ENCODE measurements around the gene FRYL. TPM values are rescaled to one million over a fixed set of nuclear protein-coding genes. Genes with fewer than 3 reads are reported as not detected.

Gene FRYL
- total and polyA plus RNA-seq, 2 of the 13 experiments (the other 11 are each of a cell fraction or from before 2014, with no cell fraction given): 9.7 to 19.6 TPM

DNA sequence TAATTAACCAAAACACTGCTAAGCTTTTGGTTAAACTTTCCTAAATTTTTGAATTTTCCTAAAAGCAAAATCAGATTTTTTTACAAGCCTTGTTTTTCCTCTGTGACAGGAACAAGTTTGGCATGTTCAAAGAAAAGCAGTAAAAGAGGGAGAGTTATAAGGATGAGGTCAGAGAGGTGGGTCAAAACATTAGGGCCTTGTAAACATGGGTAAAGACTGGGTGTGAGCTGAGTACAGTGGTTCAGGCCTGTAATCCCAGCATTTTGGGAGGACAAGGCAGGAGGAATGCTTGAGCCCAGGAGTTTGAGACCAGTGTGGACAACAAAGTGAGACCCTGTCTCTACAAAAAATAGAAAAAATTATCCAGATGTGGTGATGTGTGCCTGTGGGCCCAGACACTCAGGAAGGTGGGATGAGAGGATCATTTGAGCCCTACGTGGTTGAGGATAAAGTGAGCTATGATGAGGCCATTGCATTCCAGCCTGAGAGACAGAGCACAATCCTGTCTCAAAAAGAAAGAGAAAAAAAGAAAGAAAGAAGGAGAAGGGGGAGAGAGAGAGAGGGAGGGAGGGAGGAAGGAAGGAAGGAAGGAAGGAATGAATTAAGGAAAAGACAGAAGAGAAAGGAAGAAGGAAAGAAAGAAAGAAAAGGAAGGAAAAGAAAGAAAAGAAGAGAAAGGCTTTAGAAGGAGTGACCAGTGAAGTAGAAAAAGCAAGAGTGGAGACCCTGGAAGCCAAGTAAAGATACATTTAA, 17.0 kb upstream of the FRYL start:
- Histone ChIP-seq H3K27me3 (ENCODE audit: control insufficient read depth in 1 of 2, insufficient read depth in 2 of 2, low read length in 2 of 2) (no peaks in the 10 kb centered on the region; a peak in 2 of 5 replicates), H3K36me3 (replicated peaks in 1 of 2; ENCODE audit: control insufficient read depth in 1 of 2, insufficient read depth in 2 of 2, low read length in 2 of 2) (no peaks in the 10 kb centered on the region), H3K79me2 (ENCODE audit: insufficient read depth, low read length) (no peaks in the 10 kb centered on the region), H3K4me2 (ENCODE audit: low read depth, low read length) (no peak overlapping the region), H2AFZ (ENCODE audit: low read length) (no peak overlapping the region), H3K4me3 (replicated peaks in 1 of 3; ENCODE audit: insufficient read depth in 1 of 3, low read depth in 2 of 3, low read length in 3 of 3) (no peak overlapping the region), H3K9me3 (ENCODE audit: low read length) (no peaks in the 10 kb centered on the region), H4K20me1 (ENCODE audit: insufficient read depth, low read length) (no peaks in the 10 kb centered on the region), H3K9ac (ENCODE audit: insufficient read depth, low read depth, low read length) (no peak overlapping the region), H3K27ac (ENCODE audit: extremely low read length, insufficient read depth, low read length) (no peak overlapping the region), H3K4me1 (ENCODE audit: insufficient read depth, low read length) (peaks cover 37% of the 10 kb centered on the region)
- POLR2A ChIA-PET: no interaction called here
- BruUV-seq (replicated peaks): no TSS peak
- no peak for DNase-seq (ENCODE audit: low spot score)
- CTCF ChIA-PET (ENCODE audit: low intra/inter-chr PET ratio, low total read pairs): no interaction called here
- intact Hi-C loops (cut with micrococcal nuclease; ENCODE audit: unreplicated experiment): no loop called here
- no peak for ATAC-seq
- no peak for TF ChIP-seq ZNF644 (CRISPR knock-in tag; IDR thresholded peaks at IDR 0.05; ENCODE audit: low read depth)
- no peak for TF ChIP-seq ZFP36L1 (CRISPR knock-in tag; IDR thresholded peaks at IDR 0.05)
- TF ChIP-seq, protein P1, sequence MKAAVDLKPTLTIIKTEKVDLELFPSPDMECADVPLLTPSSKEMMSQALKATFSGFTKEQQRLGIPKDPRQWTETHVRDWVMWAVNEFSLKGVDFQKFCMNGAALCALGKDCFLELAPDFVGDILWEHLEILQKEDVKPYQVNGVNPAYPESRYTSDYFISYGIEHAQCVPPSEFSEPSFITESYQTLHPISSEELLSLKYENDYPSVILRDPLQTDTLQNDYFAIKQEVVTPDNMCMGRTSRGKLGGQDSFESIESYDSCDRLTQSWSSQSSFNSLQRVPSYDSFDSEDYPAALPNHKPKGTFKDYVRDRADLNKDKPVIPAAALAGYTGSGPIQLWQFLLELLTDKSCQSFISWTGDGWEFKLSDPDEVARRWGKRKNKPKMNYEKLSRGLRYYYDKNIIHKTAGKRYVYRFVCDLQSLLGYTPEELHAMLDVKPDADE (CRISPR knock-in tag; IDR thresholded peaks at IDR 0.05): no peak
- TF ChIP-seq ZNF720 (CRISPR knock-in tag; IDR thresholded peaks at IDR 0.05): no peak
- TF ChIP-seq HNF4G (IDR thresholded peaks at IDR 0.05; ENCODE audit: borderline replicate concordance, low read depth, low read length): no peak
- TF ChIP-seq HNF4G (CRISPR knock-in tag; IDR thresholded peaks at IDR 0.05; ENCODE audit: borderline replicate concordance, low read depth): no peak
- no peak for TF ChIP-seq SMARCC2 (IDR thresholded peaks at IDR 0.05)
- TF ChIP-seq ZNF788 (CRISPR knock-in tag; IDR thresholded peaks at IDR 0.05; ENCODE audit: borderline replicate concordance): no peak
- no peak for TF ChIP-seq ATF6 (CRISPR knock-in tag; conservative IDR thresholded peaks at IDR 0.05)
- FAIRE-seq: no peak
- in situ Hi-C loops (cut with HindIII; ENCODE audit: extremely low pct_ligation_motif_present, low pct_unique_long_range_greater_than_20kb): loop anchor here (25.0 kb wide), 1 partner anchor 210 kb away; no protein-coding TSS in a partner anchor
- 19% methylated on average over 1 of the region's 1 CpG for WGBS (ENCODE audit: low lambda C conversion rate)

Measured in HepG2 (cell line).